CD4-positive, alpha-beta T cell treated with Interleukin-10 for 1 hour (primary cell): Measurements from ENCODE around the gene WBP2.
"Not testable (repeated sequence)": the region's sequence is repeated elsewhere in the genome, so short reads cannot be mapped to it uniquely, and the experiment has no call there.

ENCODE experiments used
- DNase-seq: peaks from one replicate; pipeline ENCODE4 v3.0.0-alpha.2; 2020

Gene WBP2

DNA sequence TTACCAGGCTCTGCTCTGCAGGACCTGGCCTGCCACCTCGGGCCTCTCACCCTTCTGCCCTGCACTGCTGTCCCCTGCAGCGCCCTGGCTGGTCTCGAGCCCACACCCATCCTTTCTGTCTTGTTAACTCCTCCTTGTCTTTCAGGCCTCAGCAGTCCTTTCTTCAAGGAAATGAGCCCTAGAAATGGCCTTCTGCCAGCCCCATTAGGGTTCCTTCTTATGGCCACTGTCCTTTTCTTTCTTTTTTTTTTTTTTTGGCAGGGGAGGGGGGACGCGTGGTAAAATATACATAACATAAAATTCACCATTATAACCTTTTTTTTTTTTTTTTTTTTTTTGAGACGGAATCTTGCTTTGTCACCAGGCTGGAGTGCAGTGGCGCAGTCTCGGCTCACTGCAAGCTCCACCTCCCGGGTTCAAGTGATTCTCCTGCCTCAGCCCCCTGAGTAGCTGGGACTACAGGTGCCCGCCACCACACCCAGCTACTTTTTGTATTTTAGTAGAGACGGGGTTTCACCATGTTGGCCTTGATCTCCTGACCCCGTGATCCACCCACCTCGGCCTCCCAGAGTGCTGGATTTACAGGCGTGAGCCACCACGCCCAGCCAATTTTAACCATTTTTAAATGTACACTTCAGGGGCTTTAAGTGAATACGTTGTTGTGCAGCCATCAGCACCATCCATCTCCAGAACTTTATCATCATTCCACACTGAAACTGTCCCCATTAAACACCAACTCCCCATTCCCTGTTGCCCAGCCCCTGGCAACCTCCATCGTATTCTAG, 10.5 kb upstream of the WBP2 start:
- DNase-seq: not testable (repeated sequence)

DNA sequence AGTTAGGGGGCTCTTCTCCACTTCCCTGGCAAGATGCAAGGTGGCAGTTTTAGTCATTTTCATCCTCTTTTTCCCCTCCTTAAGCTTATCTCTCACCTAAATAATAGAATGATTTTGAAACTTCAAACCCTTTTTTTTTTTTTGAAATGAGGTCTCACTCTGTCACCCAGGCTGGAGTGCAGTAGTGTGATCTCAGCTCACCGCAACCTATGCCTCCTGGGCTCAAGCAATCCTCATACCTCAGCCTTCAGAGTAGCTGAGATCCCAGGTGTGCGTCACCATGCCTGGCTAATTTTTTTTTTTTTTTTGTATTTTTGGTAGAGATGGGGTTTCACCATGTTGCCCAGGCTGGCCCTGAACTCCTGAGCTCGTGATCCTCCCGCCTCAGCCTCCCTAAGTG, 9.8 kb upstream of the WBP2 start:
- DNase-seq: peak; percentile 39

DNA sequence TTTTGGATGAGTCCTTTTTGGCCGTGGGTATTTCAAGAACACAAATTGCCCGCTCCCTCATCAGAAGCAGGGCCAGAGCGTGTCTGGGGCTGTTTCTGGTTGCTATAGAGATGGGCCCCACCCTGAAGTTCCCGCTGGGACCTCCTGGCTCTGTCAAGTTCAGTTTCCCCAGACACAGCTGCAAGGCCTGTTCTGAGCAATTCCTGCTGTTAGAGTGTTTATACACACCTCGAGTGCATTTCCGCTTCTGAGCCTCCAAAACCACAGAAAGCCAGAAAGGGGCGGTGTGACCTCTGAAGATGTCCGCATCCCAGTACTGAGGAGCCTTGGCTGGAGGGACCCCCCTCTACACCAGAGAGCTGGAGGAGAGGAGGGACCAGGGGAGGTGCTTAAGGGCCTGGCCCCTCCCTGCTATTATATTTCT, 9.3 kb upstream of the WBP2 start:
- peak; percentile 64 for DNase-seq

DNA sequence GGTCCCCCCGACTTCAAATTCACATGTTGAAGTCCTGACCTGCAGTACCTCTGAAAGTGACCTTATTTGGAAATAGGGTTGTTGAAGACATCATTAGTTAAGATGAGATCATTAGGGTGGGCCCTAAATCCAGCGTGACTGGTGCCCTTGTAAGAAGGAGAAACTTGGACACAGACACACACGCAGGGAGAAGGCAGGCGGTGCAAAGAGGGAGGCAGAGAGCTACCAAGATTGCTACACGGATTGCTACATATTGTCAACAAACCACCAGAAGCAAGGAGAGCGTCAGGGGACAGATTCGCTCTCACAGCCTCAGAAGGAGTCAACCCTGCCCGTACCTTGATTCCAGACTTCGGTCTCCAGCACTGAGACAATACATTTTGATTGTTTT, 6.8 kb upstream of the WBP2 start:
- no peak for DNase-seq

DNA sequence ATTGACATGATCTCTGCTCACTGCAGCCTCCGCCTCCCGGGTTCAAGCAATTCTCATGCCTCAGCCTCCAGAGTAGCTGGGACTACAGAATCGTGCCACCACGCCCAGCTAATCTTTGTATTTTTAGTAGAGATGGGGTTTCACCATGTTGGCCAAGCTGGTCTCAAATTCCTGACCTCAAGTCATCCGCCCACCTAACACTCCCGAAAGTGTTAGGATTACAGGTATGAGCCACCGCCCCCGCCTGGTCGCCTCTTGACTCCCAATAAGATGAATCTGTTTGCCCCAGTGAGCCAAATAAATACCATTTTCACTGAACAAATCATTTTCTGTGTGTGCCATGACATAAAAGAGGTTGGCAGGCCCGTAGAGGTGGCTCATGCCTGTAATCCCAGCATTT, 4.2 kb upstream of the WBP2 start:
- not testable (repeated sequence) for DNase-seq

DNA sequence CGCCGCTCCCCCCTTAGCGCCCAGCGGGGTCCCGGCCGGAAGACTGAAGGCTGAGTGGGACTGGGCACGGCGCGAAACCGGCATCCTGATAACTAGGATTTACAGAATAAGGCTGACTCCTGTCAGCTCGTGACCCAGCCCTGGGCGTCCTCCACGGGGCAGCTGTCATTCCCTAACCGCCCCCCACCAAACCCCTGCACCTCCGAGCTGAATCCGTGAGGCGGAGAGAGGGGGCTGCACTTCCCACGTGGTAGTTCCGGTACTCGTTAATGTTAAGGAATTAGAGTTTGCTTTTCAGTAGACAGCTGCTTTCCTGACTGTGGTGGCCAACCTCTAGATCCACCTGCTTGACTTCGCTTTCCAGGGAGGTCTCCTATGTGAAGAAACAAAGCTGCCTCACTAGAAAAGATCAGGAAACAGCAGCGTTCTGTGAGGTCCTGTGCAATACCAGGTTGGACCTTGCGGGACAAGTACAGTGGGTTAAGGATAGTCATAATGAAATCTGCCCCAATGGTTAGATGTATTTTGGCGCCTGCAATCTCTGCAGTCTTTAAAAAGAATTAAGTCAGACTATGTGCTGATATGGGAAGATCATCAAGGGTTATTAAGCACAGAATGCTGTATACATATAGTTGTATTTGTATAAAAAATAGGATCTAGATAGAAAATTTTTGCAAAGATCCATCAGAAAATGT, 1.1 kb upstream of the WBP2 start:
- peak; percentile 18 for DNase-seq

DNA sequence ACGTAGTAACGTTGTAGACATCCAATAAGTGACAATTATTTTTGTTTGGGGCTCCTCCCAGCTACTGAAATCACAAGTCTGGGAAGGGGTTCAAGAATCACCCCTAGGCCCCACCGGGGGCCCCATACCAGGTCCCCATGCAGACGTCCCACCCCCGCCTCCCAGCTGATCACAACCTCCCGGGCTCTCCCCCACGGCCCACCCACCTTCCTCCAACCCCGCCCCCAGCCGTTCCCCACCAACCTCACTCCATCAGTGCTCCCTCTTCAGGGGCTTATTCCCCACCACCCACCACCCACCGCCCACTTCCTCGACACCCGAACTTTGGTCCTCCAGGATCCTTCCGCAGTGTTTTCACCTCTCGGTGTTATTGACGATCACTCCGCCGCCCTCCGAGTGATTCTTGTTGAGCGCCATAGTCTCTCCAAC, 240 bp downstream of the WBP2 start:
- no peak for DNase-seq

DNA sequence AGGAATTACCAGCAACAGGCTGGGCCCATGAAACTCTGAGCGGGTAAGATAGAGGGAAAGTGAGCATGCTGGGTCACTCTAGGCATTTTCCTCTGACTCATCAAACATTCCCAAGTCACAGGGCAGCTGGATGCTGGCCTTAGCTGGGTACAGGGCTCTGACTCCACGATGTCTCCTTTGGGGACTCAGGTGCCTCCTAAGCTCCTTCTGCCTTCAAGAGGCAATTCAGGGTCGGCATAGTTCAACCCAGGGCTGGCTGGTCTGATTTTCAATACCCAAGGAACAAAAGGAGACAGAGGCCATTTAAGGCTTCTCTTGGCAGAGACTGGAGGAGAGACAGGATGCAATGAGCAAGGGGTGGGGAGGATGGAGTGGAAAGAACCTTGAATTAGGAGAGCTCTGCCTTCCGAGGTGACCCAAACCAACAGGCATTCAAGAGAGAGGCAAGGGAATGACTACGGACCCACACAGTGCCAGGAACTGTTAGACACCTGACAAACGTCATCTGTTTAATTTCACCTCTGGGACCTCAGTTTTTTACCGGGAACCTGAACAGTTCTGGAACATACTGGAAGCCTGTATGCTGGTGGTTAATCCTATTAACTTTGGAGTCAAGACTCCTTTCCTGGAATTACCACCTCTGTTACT, 910 bp downstream of the WBP2 start:
- DNase-seq: peak; percentile 23

DNA sequence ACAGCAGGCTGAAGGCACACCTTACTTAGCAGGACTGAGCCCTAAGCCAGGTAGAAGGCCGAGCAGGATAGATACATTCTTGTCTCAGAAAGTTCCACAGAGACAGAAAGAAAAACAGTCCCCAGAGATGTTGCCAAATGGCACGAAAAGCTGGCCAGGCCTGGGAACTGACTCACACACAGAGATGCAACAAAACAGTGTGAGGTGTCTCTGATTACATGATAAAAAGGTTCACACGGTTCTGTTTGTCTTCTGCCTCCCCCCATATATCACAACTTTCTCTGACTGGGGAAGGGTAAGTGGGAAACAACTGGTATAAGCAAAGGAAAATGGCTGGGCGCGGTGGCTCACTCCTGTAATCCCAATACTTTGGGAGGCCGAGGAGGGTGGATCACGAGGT, 1.7 kb downstream of the WBP2 start:
- no peak for DNase-seq

DNA sequence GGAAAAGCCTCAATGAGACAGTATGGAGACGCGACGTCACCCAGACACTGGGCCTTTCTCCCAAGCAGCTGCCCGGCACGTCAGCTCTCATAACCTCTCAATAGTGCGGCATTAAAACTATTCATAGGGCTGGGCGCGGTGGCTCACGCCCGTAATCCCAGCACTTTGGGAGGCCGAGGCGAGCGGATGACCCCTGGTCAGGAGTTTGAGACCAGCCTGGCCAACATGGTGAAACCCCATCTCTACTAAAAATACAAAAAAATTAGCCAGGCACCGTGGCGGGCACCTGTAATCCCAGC, 3.5 kb downstream of the WBP2 start:
- DNase-seq: not testable (repeated sequence)

DNA sequence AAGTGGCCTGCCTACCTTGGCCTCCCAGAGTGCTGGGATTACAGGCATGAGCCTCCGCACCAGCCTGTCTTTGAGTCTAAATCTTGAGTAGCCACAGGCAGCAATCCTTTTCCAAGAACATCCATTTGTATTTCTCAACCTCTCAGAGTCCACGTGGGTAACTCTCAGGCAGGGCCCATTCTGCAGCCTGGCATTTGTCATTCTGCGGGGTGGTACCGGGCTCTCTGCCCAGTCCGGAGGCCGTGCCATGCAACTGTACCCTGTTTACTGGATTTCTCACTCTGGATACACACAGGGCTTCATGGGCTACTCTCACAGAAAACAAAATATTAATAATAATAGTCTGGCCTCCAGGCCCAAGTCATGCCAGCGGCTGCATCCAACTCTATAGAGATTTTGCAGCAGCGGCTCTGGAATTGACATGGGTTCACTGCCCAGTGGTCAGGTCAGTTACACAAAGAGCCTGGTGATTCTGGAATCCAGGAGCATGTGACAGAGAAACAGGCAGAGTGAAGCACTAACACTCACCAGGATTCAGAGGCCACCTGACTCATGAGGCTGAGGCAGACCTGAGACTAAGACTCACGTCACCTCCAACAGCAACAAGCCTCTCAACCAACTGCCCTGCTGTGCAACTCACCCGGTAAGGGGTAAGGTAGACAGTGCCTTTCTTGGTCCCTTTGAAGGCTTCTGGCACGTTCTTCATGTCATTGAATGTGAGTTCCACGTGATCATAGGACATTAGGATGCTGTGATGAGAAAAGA, 4.0 kb downstream of the WBP2 start:
- DNase-seq: no peak

DNA sequence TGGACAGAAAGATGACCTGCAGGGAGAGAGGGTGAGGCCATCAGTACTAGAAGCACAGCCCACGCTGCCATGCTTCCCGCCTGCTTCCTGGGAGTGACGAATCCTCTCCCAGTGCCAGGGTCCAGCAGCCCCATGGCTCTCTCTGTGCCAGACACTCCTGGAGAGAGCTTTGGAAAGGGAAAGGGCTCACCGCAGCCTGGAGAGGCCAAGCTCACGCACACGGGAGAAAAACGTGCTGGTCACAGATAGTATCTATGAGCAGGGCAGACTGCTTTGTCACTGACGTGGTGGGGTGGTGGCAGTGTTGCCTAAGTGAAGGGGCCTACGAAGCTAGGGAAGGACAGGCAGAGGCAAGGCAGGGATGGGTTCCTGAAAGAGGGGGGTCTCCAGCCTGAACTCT, 5.4 kb downstream of the WBP2 start:
- no peak for DNase-seq

DNA sequence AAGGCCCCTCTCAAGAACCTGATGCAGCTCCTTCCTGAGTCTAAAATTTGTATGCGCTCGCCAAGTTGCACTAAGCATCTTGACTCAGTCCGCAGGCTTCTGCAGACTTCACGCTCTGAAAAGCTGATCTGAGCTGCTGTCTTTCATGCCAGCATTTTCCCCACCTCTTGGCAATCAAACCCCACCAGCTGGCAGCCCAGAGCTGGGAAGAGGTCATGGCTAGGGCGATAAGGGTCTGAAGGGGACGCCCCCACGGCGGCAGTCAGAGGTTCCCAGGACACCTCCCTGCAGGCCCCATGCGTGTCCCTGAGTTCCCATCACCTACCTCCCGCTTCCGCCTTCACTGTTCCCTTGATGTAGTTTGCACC, 5.9 kb downstream of the WBP2 start:
- no peak for DNase-seq

DNA sequence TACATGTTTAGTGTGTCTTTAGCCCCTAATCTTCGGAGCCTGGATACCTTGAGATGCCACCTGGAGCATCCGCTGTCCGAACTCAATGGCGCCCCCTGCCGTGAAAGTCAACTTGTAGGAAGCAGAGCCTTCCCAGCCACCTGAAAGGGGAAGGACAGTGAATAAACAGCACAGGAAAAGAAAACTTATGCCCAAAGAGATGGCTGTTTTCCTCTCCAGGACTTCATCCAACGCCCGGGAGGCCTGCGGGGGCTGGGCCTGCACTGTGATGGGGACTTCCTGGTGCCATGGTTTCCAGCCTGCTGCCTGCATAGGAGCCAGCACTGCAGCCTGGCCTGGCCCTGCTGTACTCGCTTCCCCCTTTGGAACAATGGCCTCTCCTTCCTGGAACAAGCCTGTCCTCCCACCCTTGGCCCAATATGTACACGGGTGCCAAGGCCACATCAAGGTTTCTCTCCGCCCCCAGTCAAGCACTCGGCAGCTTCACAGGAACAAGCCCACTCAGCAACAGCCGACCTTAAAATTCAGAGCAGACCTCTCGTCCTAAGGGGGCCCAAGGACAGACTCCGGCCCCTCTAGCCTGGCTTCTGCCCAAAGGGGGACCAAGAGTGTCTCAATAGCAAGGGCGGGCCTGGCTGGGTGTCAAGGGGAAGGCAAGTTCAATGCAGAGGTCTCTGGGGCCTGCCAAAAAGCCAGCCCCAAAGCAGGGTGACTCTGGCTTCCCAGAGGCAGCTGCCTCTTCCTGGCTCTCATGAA, 6.4 kb downstream of the WBP2 start:
- peak; percentile 84 for DNase-seq

DNA sequence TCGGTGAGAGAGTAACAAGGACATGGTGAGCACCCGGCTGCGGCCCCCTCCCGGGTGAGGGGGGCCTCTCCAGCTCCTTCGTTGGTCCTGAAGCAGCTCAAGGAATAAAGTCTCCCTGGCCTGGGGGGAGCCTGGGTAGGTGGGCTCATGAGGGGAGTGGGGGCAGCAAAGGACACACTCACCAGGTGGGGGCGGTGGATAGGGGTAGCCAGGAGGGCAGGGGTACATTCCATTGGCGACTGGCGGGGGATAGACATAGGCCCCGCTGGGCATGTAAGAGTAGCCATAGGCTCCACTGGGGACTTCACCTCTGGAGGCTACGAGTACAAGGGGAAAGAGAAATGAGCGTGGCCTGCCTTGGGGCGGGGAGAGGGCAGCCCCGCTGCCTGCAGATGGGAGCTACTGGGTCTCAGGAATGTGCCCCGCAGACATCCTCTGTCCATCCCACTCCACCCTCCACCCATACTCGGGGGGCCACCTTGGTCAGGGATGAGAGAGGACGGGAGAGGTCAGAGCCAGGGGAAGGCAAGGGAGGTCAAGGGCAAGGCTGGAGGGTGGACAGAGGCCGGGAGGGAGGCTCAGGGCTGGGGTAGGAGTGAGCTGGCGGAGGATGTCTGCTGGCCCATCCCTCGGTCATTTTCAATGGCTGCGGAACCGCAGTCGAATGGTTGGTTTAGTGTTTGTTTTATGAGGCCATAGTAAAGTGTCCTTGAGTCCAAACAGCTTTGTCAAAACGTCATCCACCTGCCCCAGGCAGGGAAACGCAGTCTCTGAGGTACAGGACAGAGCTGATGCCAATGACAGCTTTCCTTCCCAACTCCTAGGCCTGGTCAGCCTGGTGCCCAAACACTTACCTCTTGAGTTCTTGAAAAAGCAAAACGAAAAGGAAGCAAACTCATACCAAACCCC, 7.3 kb downstream of the WBP2 start:
- no peak for DNase-seq

DNA sequence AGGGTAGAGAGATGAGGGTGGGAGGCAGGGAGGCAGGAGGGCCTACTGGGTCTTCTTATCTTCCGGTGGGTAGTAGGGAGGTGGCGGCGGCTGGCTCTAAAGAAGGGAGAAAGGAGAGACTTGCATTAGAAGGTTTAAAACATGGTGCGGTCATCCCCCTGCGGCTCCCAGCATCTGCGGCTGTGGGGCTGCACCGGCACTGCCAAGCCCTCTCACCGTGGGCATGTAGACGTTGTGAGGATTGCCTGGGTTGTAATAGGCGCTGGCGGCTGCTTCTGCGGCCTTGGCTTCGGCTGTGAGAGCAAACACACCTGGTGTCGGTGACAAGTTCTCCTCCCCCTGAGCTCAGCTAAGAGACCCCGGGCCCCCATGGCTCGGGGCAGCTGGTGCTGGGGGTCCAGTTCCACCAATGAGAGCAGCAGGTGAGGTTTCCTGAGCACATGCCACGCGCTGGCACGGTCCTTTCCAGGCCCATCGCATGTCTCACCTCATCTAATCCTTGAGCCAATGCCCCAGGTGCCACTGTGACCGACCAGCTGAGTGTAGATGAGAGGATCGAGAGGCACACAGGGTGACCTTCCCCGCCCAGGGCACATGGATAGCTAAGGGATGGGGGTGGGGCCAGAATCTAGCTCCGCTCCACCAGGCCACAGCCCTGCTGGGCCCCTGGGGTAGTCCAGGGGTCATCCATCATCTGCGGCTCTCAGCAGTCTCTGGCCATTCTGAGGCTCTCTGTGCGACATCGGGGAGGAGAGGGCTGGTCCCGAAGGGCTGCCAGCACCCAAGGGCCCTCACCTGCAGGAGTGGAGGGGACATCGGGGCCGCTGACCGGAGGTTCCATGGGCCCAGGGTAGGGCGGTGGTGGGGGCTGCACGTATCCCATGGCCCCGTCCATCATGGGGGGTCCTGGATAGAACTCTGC, 8.2 kb downstream of the WBP2 start:
- no peak for DNase-seq

DNA sequence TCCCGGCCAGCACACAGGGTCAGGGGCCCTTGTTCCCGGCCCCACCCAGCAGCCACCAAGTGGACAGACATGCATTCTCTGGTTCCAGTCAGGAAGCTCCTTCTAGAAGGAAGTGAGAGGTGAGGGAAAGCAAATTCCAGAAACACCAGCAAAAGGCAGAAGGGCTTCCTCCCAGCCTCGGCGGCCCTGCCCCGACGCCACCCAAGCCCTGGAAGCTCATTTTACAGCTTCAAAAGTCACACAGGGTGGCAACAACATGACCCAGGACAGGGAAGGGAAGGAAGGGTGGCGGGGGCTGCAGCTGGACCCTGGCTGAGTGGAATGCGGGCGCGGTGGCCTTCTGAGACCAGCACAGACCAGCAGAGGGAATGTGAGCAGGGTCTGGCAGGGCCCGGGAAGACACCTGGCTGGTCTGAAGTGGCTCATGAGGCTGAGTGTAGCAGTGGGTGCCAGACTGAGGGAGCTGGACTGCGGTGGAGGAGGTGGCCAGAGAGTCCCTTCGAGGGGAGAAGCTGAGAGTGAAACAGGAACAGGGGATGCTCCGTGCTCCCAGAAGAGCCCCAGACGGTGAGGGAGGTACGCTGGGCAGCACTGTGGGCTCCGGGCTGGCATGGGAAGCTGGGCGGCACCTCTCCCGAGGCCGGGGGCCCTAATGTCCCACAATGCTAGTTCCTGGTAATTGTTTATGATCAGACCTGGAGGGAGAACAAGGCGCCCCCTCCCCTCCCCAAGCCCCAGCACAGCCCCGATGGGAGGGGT, 9.0 kb downstream of the WBP2 start:
- DNase-seq: no peak

DNA sequence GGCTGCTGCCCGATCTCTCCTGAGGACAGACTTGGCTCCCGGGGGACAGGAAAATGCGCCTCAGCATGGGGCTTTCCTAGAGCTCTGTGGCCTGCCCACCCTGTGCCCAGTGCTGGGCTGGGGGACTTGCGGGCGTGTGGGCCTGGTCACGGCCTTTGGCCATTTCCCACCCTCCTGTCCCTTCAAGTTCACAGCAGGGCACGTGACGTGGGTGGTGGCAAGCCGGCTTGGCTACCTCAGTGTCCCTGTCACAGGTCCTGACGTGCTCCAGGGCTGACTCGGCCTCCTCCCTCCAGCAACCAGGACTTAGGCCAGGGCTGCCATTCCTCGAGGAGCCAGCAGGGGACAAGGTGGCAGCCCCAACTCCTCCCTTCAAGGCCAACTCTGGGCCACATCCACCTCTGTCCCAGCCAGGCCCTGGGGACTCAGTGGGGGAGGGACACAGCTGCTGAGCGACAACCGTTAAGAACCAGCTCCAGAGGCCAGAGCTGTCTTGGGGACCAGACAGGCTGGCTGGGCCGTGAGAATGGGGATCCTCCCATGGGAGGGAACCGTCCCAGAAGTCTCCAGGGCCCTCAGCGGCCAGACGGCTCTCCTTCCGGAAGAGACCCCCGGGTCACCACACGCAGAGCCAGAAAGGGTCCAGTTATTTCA, 9.9 kb downstream of the WBP2 start:
- DNase-seq: peak; percentile 69

DNA sequence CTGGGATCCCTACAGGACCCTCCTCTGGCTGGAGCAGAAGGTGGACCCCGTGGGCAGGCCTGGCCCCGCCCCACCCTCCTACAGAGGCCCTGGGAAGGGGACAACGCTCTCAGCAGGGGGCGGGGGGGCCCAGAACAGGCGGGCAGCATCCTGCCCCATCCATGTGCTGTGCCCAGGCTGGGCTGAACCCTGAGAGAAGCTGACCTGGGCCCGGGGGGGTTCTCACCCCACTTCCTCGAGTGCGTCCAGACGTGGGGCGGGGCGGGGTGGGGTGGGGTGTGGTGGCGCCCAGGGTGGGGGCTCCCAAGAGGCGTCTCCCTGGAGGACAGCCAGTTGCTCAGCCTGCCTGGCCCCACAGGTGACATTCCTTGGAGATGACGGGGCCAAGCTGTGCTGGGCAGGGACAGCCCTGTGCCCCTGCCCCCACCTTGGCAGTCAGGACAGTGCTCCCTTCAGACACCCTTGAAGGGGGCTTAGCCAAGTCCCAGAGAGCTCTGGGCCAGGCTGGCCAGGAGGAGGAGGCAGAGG, 10.5 kb downstream of the WBP2 start:
- no peak for DNase-seq
